GM12865 (cell line): Measurements from ENCODE around the gene SHQ1.

Experiments
- DNase-seq: peaks from one replicate; pipeline ENCODE4 v3.0.0; 2010; ENCODE audit warnings: low read depth
- H3K4me3 ChIP-seq: 2 replicates; pipeline ENCODE4 v1.5.1; 2011; ENCODE audit warnings: mild to moderate bottlenecking, low read depth, low read length, control low read depth
- TF ChIP-seq, protein P1 (sequence below): IDR thresholded peaks from 2 replicates; pipeline ENCODE4 v1.5.1; 2011; ENCODE audit warnings: low read length, control low read depth, low read depth, inconsistent platforms; ENCODE audit not compliant: insufficient read depth; ENCODE audit errors: missing control alignments

Gene SHQ1

DNA sequence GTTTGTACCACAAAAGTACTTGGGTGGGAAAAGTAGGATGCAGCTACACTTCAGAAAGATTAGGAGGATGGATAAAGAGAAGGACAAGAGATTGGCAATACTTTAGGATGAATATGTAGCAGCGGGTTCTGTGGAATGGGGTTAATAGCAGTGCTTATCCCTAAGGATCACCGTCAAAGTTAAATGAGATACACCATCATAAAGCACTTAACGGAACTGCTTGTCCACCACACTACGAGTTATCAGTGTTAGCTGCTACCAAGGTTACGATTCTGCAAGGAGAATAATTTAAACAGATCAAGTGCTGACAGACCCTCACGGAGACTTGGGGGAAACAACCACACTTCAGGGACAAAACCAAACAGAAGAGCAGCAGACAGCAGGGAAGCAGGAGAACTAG lies 963 bp downstream of the SHQ1 start:
- TF ChIP-seq, protein P1, sequence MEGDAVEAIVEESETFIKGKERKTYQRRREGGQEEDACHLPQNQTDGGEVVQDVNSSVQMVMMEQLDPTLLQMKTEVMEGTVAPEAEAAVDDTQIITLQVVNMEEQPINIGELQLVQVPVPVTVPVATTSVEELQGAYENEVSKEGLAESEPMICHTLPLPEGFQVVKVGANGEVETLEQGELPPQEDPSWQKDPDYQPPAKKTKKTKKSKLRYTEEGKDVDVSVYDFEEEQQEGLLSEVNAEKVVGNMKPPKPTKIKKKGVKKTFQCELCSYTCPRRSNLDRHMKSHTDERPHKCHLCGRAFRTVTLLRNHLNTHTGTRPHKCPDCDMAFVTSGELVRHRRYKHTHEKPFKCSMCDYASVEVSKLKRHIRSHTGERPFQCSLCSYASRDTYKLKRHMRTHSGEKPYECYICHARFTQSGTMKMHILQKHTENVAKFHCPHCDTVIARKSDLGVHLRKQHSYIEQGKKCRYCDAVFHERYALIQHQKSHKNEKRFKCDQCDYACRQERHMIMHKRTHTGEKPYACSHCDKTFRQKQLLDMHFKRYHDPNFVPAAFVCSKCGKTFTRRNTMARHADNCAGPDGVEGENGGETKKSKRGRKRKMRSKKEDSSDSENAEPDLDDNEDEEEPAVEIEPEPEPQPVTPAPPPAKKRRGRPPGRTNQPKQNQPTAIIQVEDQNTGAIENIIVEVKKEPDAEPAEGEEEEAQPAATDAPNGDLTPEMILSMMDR = no peak
- DNase-seq = peak; percentile 17
- peak overlapping the region; percentile 96 for H3K4me3 ChIP-seq

DNA sequence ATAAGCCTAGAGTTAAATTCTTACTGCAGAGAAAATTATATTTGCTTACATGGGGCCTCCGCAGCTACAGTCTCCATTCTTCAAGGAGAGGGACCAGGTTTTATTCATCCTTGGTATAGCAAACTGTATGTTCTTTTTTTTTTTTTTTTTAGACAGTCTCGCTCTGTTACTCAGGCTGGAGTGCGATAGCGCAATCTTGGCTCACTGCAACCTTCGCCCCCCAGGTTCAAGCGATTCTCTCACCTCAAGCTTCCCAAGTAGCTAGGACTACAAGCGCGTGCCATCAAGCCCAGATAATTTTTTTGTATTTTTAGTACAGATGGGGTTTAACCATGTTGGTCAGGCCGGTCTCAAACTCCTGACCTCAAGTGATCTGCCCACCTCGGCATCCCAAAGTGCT lies 2.1 kb downstream of the SHQ1 start:
- H3K4me3 ChIP-seq = no peak overlapping the region

DNA sequence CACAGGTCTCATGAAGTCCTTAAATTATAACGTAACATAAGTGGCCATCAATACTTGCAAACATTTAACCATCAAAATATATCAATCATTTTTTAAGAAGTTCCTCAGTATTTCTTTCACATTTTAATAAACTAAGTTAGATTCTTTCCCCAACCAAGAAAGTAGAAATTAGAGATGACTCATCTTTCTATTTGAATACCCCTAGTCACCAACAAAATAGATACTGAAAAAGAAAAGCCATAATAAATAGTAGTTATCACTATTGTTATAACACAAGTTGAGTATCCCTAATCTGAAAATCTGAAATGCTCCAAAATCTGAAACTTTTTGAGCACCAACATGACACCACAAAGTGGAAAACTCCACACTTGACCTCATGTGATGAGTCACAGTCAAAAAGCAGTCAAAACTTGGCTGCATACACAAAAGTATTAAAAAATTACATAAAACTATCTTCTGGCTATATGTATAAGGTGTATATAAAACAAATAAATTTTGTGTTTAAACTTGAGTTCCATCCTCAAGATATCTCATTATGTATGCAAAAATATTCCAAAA lies 3.7 kb downstream of the SHQ1 start:
- TF ChIP-seq, protein P1 = no peak
- DNase-seq = peak; percentile 33
- H3K4me3 ChIP-seq = no peak overlapping the region

More for the DNA sequence above, 2.1 kb downstream of the SHQ1 start:
- TF ChIP-seq, protein P1 = no peak
- DNase-seq = no peak

DNA sequence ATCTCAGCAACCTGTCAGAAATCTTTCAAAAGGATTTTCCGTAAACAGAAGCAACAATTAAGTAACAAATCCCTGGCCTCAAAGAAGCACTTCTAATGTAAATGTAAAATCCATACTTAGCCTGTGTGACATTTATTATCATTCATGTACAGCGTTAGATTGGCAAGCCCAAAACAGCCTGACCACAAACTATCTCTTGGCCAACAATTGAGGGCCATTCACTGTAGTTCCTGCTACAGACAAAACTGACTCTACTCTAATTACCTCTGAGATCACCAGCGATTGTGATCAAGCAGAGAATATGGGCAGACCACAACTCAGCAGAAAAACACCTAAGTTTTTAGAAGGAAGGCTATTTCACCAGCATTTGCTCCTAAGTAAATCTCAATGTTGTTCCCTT lies 9.2 kb downstream of the SHQ1 start:
- DNase-seq = no peak
- no peak overlapping the region for H3K4me3 ChIP-seq
- TF ChIP-seq, protein P1 = no peak

DNA sequence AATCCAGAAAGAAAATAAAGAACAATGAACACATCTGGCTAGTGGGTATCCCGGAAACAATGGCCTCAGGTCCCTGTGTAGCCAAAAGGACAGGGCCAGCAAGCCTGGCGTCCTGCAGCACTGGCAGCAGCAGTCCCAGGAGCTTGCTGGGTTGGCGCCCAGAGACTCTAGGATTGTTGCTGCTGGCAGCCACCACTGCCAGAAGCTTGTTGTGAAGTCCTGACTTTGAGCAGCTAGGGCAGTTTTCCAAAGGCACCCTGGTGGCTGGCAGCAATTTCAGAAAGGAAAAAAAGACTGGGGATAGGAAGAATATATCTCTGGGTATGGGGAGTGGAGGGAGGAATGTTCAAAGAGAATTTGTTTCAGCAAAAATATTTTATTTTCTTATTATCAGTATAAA lies 11.3 kb downstream of the SHQ1 start:
- no peak for DNase-seq
- no peak overlapping the region for H3K4me3 ChIP-seq
- TF ChIP-seq, protein P1 = no peak

DNA sequence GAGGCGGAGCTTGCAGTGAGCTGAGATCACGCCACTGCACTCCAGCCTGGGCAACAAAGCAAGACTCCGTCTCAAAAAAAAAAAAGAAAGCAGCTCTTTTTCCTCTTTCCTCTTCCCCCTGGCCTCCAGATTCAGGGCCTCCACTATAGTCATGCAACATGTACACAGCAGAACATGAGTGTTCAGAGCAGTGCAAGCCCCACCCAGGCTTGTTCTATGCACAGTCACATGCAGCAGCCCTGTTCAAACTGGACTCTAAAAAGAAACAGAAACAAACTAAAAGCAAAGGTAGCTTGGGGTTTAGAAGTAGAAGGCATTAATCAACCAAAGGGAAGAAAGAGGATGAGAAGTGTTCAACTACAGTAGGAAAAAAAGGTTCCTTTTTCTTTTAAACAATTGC lies 11.8 kb downstream of the SHQ1 start:
- no peak for DNase-seq
- no peak overlapping the region for H3K4me3 ChIP-seq
- TF ChIP-seq, protein P1 = no peak
